Body of pancreas (tissue), 4 donors: ENCODE data around the gene JMJD6. TPM values are rescaled to one million over a fixed set of nuclear protein-coding genes. Genes with fewer than 3 reads are reported as not detected.

Source experiments
- ATAC-seq: fragments of 150-250 bp; one replicate; pipeline ENCODE4 v1.9.1; 2016
- DNase-seq, 4 donors: peaks; one replicate each; pipeline ENCODE4 v3.0.0-alpha.2; 2019
- H3K27ac ChIP-seq, 4 donors: fragments of 200-600 bp; sonication (generic); 1 replicate in 3 of 4; 2 replicates in 1 of 4; pipeline versions ENCODE4 v1.5.1 to v1.6.1; 2016 to 2019; ENCODE audit warnings: mild to moderate bottlenecking in 1 of 4, mixed read lengths in 1 of 4, moderate library complexity in 1 of 4
- H3K27me3 ChIP-seq, 2 donors: fragments of 200-600 bp; sonication (generic); one replicate each; pipeline ENCODE4 v1.6.0; 2016; ENCODE audit warnings: mild to moderate bottlenecking in 1 of 2
- H3K36me3 ChIP-seq, 2 donors: fragments of 200-600 bp; sonication (generic); replicated peaks in 1 of 2; 2 replicates each; pipeline ENCODE4 v1.5.1; 2016; ENCODE audit warnings: low read depth in 2 of 2; ENCODE audit not compliant: insufficient read depth in 1 of 2
- H3K4me1 ChIP-seq: fragments of 200-600 bp; sonication (generic); one replicate; pipeline ENCODE4 v1.6.0; 2016
- H3K4me3 ChIP-seq, 2 donors: fragments of 200-600 bp; sonication (generic); 1 replicate in 1 of 2; 2 replicates in 1 of 2; pipeline ENCODE4 v1.5.1; 2016 to 2019
- H3K9me3 ChIP-seq, 3 donors: fragments of 200-600 bp; sonication (generic); 1 replicate in 2 of 3; 2 replicates in 1 of 3; pipeline ENCODE4 v1.5.1; 2016
- CTCF ChIP-seq, 7 experiments: fragments of 450-650 bp in 4 of 7; fragments of 200-600 bp in 3 of 7; sonication (generic) in 3 of 7; IDR thresholded peaks; one replicate each; pipeline ENCODE4 v1.5.1; 2016 to 2019; ENCODE audit warnings: antibody characterized with exemption in 7 of 7
- POLR2A ChIP-seq, 3 donors: fragments of 450-650 bp; IDR thresholded peaks; one replicate each; pipeline ENCODE4 v1.6.1; 2016; ENCODE audit warnings: antibody characterized with exemption in 3 of 3, mild to moderate bottlenecking in 2 of 3
- WGBS, 2 donors: methylation state at CpG; one replicate each; pipeline ENCODE4 v1.1.5; 2017; 5-methylcytosine and 5-hydroxymethylcytosine counted together
- intact Hi-C: fragments of 100-400 bp; cut with DNase I; formaldehyde crosslinking; loops from one replicate; pipeline ENCODE4 v1.15.1; 2023
- total RNA-seq, 2 donors: library from RNA; depleted of rRNA; stranded (reverse); fragments of >200 nt; gene quantifications; one replicate each; pipeline ENCODE4 v1.1.0, GENCODE V29; 2016

The JMJD6 gene
- total RNA-seq, 2 donors from 2014 or later = 15.2 to 20.0 TPM

GRCh38 chr17:76737082-76737675 lies 10.8 kb upstream of the JMJD6 start, which contains the start of gene SRSF2:
Gene SRSF2 (minus strand): TSS chr17:76737331. CDS start chr17:76737160, 171 bp downstream.
- Histone ChIP-seq H3K4me3 (peak within 1 kb of the TSS; percentile 67 to 85), H3K9me3 (no peaks in the 10 kb centered on the region), H3K27ac (peak within 1 kb of the TSS; percentile 98 to 100 (median 99)), H3K36me3 (peaks cover 0 to 15% of the 10 kb centered on the region in 2 donors), H3K4me1 (peaks cover 54% of the 10 kb centered on the region), H3K27me3 (no peaks in the 10 kb centered on the region)
- intact Hi-C loops = no loop called here
- TF ChIP-seq POLR2A (IDR thresholded peaks at IDR 0.05) (peak; percentile 100), CTCF (IDR thresholded peaks at IDR 0.05) (no peak)
- ATAC-seq (peak; percentile 90), DNase-seq (peak; percentile 98 to 99 (median 98))
- 0 to 1% methylated on average over 17 to 57 of the region's 60 CpGs for WGBS, 2 donors

DNA sequence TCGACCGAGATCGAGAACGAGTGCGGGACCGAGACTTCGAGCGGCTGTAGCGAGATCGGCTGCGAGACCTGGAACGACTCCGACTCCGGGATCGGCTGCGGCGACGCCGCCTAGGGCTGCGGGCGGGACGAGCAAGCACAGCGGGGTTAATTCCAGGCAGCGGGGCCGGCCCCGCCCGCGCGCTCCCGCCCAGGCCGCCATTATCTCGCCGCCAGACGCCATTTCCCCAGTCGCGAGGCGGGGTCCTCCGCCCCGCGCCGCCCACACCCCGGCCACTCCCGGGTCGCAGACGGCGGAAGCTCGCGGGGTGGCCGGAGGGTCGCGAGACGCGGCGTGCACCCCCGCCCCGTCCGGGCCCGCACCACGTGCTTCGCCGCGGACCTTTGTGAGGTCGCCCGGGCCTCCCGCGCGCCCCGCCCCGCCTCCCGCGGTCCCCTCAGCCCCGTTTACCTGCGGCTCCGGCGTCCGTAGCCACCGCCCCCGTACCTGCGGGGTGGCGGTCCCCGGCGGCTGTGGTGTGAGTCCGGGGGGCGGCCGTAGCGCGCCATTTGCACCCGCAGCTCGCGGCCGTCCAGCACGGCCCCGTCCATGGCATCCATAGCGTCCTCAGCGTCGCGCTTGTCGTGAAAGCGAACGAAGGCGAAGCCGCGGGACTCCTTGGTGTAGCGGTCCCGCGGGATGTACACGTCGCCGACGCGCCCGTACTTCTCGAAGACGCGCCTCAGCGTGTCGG lies 10.1 kb upstream of the JMJD6 start:
- intact Hi-C loops = no loop called here
- TF ChIP-seq POLR2A (IDR thresholded peaks at IDR 0.05) (peak in 2 of 3 donors; percentile 9 to 25), CTCF (IDR thresholded peaks at IDR 0.05) (peak in 4 of 7 experiments; percentile 37 to 44 (median 40))
- peak; percentile 44 for ATAC-seq
- no peaks in the 10 kb centered on the region for H3K27me3 ChIP-seq
- peak overlapping the region; percentile 98 to 100 (median 99) for H3K27ac ChIP-seq
- peaks cover 60% of the 10 kb centered on the region for H3K4me1 ChIP-seq
- H3K9me3 ChIP-seq = no peaks in the 10 kb centered on the region
- H3K4me3 ChIP-seq = peak overlapping the region; percentile 67 to 85
- DNase-seq = peak; percentile 78 to 83 (median 82)
- H3K36me3 ChIP-seq = peaks cover 0 to 18% of the 10 kb centered on the region in 2 donors
- 1% methylated on average over 97 of the region's 117 CpGs; no CpG with 5 or more reads in 1 of the 2 donors for WGBS, 2 donors

GRCh38 chr17:76735586-76736348 lies 9.4 kb upstream of the JMJD6 start:
- WGBS, 2 donors = 0 to 1% methylated on average over 9 to 20 of the region's 20 CpGs
- intact Hi-C loops = no loop called here
- no peaks in the 10 kb centered on the region for H3K27me3 ChIP-seq
- peak overlapping the region; percentile 98 to 100 (median 99) for H3K27ac ChIP-seq
- no peak for DNase-seq
- TF ChIP-seq POLR2A (IDR thresholded peaks at IDR 0.05) = no peak
- TF ChIP-seq CTCF (IDR thresholded peaks at IDR 0.05) = no peak
- no peaks in the 10 kb centered on the region for H3K9me3 ChIP-seq
- peak overlapping the region; percentile 67 to 85 for H3K4me3 ChIP-seq
- no peak for ATAC-seq
- H3K4me1 ChIP-seq = peaks cover 66% of the 10 kb centered on the region
- peaks cover 0 to 22% of the 10 kb centered on the region in 2 donors for H3K36me3 ChIP-seq

DNA sequence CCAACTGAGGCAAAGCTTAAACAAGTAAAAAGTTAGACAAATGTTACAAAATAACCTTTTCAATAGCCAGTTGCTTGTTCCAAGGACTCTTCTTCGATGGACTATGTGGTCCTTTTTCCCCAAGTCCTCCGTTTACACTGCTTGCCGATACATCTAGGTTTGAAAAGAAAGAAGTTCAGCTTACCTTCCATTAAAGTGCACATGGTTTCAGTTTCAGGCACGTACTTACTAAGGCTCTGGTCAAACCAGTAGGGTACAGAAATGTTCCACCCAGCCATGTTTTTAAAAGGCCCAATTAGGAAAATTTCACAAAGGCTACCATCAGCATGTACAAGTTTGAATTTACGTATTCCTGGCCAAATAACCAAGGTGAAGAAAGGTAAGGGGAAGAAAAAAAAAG lies 8.6 kb upstream of the JMJD6 start:
- peaks cover 63% of the 10 kb centered on the region for H3K4me1 ChIP-seq
- H3K27ac ChIP-seq = peak overlapping the region in 3 of 4 donors; percentile 7 to 98 (median 13)
- peak overlapping the region in 1 of 2 donors; percentile 85 for H3K4me3 ChIP-seq
- H3K9me3 ChIP-seq = no peaks in the 10 kb centered on the region
- WGBS, 2 donors = 5 to 7% methylated on average over 5 of the region's 5 CpGs
- DNase-seq (no peak), ATAC-seq (no peak)
- TF ChIP-seq POLR2A (IDR thresholded peaks at IDR 0.05) (no peak), CTCF (IDR thresholded peaks at IDR 0.05) (peak in 1 of 7 experiments; percentile 9)
- intact Hi-C loops = no loop called here
- H3K27me3 ChIP-seq = no peaks in the 10 kb centered on the region
- H3K36me3 ChIP-seq = peaks cover 0 to 22% of the 10 kb centered on the region in 2 donors
